Cardiac muscle cell (in vitro differentiated cells and primary cell): ENCODE data around the gene TEX12. TPM values are rescaled to one million over a fixed set of nuclear protein-coding genes. Genes with fewer than 3 reads are reported as not detected.

Source experiments
- DNase-seq, 2 donors: peaks; one replicate each; pipeline versions ENCODE4 v3.0.0 to v3.0.0-alpha.2; 2010 to 2017; ENCODE audit warnings: low read depth in 1 of 2, low spot score in 1 of 2
- H3K27ac ChIP-seq: fragments of 200-600 bp; sonication (generic); 2 replicates; pipeline ENCODE4 v1.5.1; 2016
- H3K27me3 ChIP-seq: fragments of 200-600 bp; sonication (generic); 2 replicates; pipeline ENCODE4 v1.6.0; 2016; ENCODE audit warnings: control low read depth
- H3K36me3 ChIP-seq: fragments of 200-600 bp; sonication (generic); 2 replicates; pipeline ENCODE4 v1.5.1; 2016; ENCODE audit warnings: control low read depth
- H3K4me1 ChIP-seq: fragments of 200-600 bp; sonication (generic); 2 replicates; pipeline ENCODE4 v1.8.1; 2017; ENCODE audit warnings: low read depth, mild to moderate bottlenecking, mixed run types
- H3K4me3 ChIP-seq: fragments of 200-600 bp; sonication (generic); 2 replicates; pipeline ENCODE4 v1.5.1; 2016; ENCODE audit warnings: mild to moderate bottlenecking
- H3K9me3 ChIP-seq: fragments of 200-600 bp; sonication (generic); 2 replicates; pipeline ENCODE4 v1.5.1; 2017; ENCODE audit warnings: low read depth, mild to moderate bottlenecking, control low read depth
- CTCF ChIP-seq: IDR thresholded peaks from 2 replicates; pipeline ENCODE4 v1.5.1; 2012; ENCODE audit warnings: low read depth, mild to moderate bottlenecking, low read length
- polyA plus RNA-seq: library from polyadenylated mRNA; unstranded; fragments of >200 nt; fragmentation: Nextera tagmentation; extraction: Ambion mirVana; gene quantifications from 2 replicates; pipeline ENCODE4 v1.2.1, GENCODE V29; 2016
- total RNA-seq: library from RNA; depleted of rRNA; stranded (reverse); fragments of >200 nt; gene quantifications from 2 replicates; pipeline ENCODE4 v1.2.3, GENCODE V29; 2016

Gene TEX12
- total and polyA plus RNA-seq, 2 experiments from 2014 or later, result 0.28 TPM; not detected in 1

- H3K4me1 ChIP-seq, result no peaks in the 10 kb centered on the region
- DNase-seq, result no peak
- H3K36me3 ChIP-seq, result peaks cover 17% of the 10 kb centered on the region
- no peak overlapping the region for H3K4me3 ChIP-seq
- no peaks in the 10 kb centered on the region for H3K9me3 ChIP-seq
- TF ChIP-seq CTCF, result no peak
- H3K27me3 ChIP-seq, result no peaks in the 10 kb centered on the region
- peak overlapping the region; percentile 12 for H3K27ac ChIP-seq
Measured at GRCh38 chr11:112212710-112213109, 45.5 kb downstream of the TEX12 start.

GRCh38 chr11:112213753-112214152, 46.6 kb downstream of the TEX12 start:
- no peaks in the 10 kb centered on the region for H3K4me1 ChIP-seq
- no peak for TF ChIP-seq CTCF
- no peak overlapping the region for H3K27ac ChIP-seq
- H3K27me3 ChIP-seq, result no peaks in the 10 kb centered on the region
- no peak overlapping the region for H3K4me3 ChIP-seq
- peak in 1 of 2 donors; percentile 55 for DNase-seq
- peaks cover 28% of the 10 kb centered on the region for H3K36me3 ChIP-seq
- H3K9me3 ChIP-seq, result no peaks in the 10 kb centered on the region

GRCh38 chr11:112215621-112216020, 48.4 kb downstream of the TEX12 start:
- Histone ChIP-seq H3K36me3 (peaks cover 32% of the 10 kb centered on the region), H3K27ac (no peak overlapping the region), H3K4me3 (no peak overlapping the region), H3K4me1 (no peaks in the 10 kb centered on the region), H3K27me3 (no peaks in the 10 kb centered on the region), H3K9me3 (no peaks in the 10 kb centered on the region)
- TF ChIP-seq CTCF, result no peak
- no peak for DNase-seq

GRCh38 chr11:112216561-112217105, 49.5 kb downstream of the TEX12 start:
- Histone ChIP-seq H3K27ac (no peak overlapping the region), H3K9me3 (no peaks in the 10 kb centered on the region), H3K4me3 (no peak overlapping the region), H3K4me1 (no peaks in the 10 kb centered on the region), H3K36me3 (peaks cover 34% of the 10 kb centered on the region), H3K27me3 (no peaks in the 10 kb centered on the region)
- no peak for TF ChIP-seq CTCF
- no peak for DNase-seq

- no peaks in the 10 kb centered on the region for H3K4me1 ChIP-seq
- DNase-seq, result peak; percentile 67 to 87
- H3K4me3 ChIP-seq, result no peak overlapping the region
- H3K9me3 ChIP-seq, result no peaks in the 10 kb centered on the region
- H3K27me3 ChIP-seq, result no peaks in the 10 kb centered on the region
- no peak overlapping the region for H3K27ac ChIP-seq
- TF ChIP-seq CTCF, result peak; percentile 59
- peaks cover 31% of the 10 kb centered on the region for H3K36me3 ChIP-seq
Measured at GRCh38 chr11:112219476-112220232, 52.5 kb downstream of the TEX12 start.
